Keratinocyte (primary cell): ENCODE data around the gene APOL3.
"Not testable (repeated sequence)": the region's sequence is repeated elsewhere in the genome, so short reads cannot be mapped to it uniquely, and the experiment has no call there.

ENCODE experiments used
- CTCF ChIP-seq, 3 experiments: IDR thresholded peaks in 1 of 3; conservative IDR thresholded peaks in 1 of 3; optimal IDR thresholded peaks in 1 of 3; 2 replicates in 2 of 3; 3 replicates in 1 of 3; pipeline versions ENCODE3 to v1.5.1; 2011; ENCODE audit warnings: low read length in 3 of 3, mild to moderate bottlenecking in 3 of 3, moderate library complexity in 2 of 3, control low read depth in 1 of 3, inconsistent platforms in 1 of 3; ENCODE audit not compliant: insufficient read depth in 2 of 3; ENCODE audit errors: extremely low read depth in 1 of 3
- EZH2 ChIP-seq: IDR thresholded peaks from one replicate; pipeline ENCODE4 v1.6.1; 2012; ENCODE audit warnings: inconsistent platforms, mild to moderate bottlenecking, low read length, moderate library complexity

GRCh38 chr22:36187862-36188261 is 27.3 kb upstream of the APOL3 start:
- TF ChIP-seq CTCF (optimal IDR thresholded peaks at IDR 0.05 in 1 of 3, IDR thresholded peaks at IDR 0.05 in 1 of 3, conservative IDR thresholded peaks at IDR 0.05 in 1 of 3; ENCODE audit: extremely low read depth in 1 of 3, insufficient read depth in 2 of 3, low read length in 3 of 3); EZH2: not testable (repeated sequence)
